ENCODE data around the gene MIDN.

The MIDN gene

GRCh38 chr19:1270213-1270853 lies 21.9 kb downstream of the MIDN start:
- no peak for DNase-seq (ENCODE audit: low read depth in 3 of 3)

- no peak for DNase-seq (ENCODE audit: low read depth in 3 of 3)
These were observed 22.6 kb downstream of the MIDN start for GRCh38 chr19:1270854-1271527.

DNA sequence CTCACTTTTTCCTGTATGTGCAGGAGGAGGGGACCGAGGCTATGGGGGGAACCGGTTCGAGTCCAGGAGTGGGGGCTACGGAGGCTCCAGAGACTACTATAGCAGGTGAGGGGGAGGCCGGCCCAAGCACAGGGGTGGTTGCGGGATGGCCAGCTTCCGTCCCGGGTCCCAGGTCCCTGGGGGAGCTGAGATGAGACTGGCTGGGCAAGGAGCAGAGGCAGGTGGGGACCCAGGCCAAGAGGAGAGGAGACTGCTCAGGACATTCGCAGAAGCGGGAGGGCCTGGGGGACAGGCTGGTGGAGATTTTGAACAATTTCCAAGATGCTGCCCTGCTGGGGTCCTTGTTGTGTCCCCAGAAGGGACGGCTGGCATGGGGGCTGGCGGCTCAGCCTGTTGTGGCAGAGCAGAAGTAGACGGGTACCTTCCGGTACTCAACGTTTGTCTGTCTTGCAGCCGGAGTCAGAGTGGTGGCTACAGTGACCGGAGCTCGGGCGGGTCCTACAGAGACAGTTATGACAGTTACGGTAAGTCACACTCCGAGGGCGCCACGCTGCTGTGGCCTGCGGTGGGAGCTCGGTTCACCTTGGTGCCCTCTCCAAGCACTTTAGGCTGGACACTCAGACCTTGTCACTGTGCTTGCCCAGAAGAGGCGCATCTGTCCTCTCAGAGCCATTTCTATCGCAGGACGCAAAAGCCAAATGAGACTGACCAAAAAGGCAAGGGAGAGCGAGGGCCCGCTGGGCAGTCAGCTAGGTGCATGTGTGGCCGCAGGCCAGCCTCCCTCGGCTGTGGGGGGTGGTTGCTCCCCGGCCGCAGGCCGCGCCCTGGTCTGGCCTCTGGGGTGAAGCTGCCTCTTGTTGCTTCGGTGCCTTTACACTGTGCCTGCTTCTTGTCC lies 23.4 kb downstream of the MIDN start:
- DNase-seq (ENCODE audit: low read depth in 3 of 3) = no peak

- no peak for DNase-seq (ENCODE audit: low read depth in 3 of 3)
These were observed 24.3 kb downstream of the MIDN start for GRCh38 chr19:1272423-1273262.

- DNase-seq (ENCODE audit: low read depth in 3 of 3) = no peak
These were observed 25.1 kb downstream of the MIDN start for GRCh38 chr19:1273263-1274041.

DNA sequence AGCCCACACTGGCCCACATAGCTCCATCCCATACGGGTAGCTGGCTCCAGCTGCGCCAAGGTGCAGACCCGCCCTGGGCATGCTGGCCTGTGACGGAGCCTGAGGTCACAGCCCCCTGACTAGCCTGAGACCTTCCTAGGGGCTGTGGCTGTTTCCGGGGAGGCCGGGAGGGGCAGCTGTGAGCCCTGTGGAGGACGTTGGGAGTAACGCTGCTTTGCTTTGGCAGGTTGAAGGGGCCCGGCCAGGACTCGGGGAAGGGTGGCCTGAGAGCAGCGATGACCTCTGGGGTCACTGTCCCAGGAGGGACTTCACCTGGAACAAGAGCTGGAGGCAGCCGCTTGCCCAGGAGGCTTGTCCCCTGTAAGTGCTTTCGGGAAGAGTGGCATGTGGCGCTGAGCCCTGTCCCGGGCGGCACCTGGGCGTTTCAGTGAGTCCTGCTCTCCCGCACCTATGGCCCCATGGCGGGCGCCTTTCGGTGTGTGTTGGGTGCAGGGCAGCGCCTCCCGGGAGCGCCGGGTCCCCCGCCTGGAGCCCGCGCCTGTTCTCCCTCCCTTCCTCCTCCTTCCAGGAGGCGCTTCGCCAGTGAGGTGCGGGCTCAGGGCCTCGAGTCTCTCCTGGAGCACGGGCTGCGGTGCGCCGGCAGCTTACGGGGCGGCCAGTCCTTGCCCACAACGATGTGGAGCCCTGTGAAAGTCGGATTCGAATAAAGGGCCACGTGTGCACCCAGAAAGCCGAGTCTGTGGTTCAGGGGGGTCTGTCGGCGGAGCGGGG lies 25.9 kb downstream of the MIDN start:
- DNase-seq (ENCODE audit: low read depth in 3 of 3) = no peak

- no peak for DNase-seq (ENCODE audit: low read depth in 3 of 3)
These were observed 26.5 kb downstream of the MIDN start for GRCh38 chr19:1274852-1275259.

- peak; percentile 93 to 95 (median 94) for DNase-seq (ENCODE audit: low read depth in 3 of 3)
These were observed 27.0 kb downstream of the MIDN start, which contains the start of gene FAM174C for GRCh38 chr19:1275260-1275975. TSS of gene FAM174C (plus strand) at chr19:1275530. CDS start at chr19:1275550, 20 bp downstream.

DNA sequence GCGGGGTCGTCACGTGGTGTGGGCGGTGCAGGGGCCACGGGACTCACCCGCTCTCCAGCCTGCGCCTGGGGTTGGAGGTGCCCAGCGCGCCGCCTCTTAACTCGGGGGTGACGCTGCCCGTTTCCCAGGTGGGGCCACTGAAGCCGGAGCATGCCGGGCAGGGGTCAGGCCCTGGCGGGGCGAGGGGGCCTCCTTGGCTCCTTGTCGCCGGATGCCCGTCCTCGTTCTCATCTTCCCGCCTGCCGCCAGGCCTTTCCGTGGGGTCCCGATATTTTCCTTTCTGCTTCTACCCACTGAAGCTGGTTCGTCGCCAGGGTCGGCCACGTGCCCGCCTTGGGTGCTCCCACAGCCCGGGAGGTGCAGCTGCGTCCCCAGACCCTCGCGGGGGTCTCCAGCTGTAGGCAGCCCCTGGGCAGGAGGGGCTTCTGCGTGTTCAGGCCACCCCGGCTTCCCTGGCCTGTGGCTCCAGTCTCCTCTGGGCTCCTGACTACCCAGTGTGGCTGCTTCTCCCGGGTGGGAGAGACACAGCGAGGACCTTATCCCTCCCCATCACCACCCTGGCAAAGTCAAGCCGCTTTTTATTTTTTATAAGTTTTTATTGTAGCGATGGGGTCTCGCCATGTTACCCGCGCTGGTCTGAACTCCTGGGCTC lies 27.7 kb downstream of the MIDN start:
- DNase-seq (ENCODE audit: low read depth in 3 of 3) = no peak

- no peak for DNase-seq (ENCODE audit: low read depth in 3 of 3)
These were observed 28.2 kb downstream of the MIDN start for GRCh38 chr19:1276628-1277022.

DNA sequence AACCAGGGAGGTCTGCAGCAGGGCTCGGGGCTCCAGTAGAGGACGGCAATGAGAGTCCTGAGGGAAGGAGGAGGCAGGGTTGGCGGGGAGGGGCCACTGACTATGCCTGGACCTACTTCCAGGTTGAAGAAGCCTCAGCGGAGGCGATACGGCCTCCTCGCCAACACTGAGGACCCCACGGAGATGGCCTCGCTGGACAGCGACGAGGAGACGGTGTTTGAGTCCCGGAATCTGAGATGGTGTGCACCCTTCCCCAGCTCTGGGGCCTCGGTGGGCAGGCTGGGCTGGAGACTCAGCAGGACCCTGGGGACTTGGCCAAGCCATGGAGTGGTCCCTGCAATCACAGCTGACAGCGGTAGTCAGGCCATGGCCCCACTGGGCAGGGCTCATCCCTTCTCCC lies 28.7 kb downstream of the MIDN start:
- DNase-seq (ENCODE audit: low read depth in 3 of 3) = no peak

DNA sequence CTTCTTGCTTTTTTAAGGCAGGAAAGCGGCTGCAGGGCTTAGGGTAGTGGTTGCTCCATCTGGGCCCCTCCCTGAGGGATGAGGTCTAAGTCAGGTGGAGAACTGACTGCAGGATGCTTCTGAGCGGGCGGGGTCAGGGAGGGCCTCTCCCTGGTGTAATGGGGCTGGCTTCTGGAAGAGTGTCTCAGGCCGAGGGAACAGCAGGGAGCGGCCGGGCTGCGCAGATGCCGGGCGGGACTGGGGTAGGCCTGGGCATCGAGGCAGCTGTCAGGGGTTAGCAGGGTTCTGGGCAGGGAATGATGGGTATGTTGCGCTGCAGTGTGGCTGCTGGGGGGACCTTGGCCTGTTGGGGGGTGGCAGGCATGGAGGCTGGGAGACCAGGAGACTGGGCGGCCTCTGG lies 29.7 kb downstream of the MIDN start:
- DNase-seq (ENCODE audit: low read depth in 3 of 3) = no peak

- no peak for DNase-seq (ENCODE audit: low read depth in 3 of 3)
These were observed 30.6 kb downstream of the MIDN start for GRCh38 chr19:1278713-1279660.

- DNase-seq (ENCODE audit: low read depth in 3 of 3) = peak; percentile 60 to 64 (median 62)
These were observed 31.5 kb downstream of the MIDN start for GRCh38 chr19:1279782-1280341.

DNA sequence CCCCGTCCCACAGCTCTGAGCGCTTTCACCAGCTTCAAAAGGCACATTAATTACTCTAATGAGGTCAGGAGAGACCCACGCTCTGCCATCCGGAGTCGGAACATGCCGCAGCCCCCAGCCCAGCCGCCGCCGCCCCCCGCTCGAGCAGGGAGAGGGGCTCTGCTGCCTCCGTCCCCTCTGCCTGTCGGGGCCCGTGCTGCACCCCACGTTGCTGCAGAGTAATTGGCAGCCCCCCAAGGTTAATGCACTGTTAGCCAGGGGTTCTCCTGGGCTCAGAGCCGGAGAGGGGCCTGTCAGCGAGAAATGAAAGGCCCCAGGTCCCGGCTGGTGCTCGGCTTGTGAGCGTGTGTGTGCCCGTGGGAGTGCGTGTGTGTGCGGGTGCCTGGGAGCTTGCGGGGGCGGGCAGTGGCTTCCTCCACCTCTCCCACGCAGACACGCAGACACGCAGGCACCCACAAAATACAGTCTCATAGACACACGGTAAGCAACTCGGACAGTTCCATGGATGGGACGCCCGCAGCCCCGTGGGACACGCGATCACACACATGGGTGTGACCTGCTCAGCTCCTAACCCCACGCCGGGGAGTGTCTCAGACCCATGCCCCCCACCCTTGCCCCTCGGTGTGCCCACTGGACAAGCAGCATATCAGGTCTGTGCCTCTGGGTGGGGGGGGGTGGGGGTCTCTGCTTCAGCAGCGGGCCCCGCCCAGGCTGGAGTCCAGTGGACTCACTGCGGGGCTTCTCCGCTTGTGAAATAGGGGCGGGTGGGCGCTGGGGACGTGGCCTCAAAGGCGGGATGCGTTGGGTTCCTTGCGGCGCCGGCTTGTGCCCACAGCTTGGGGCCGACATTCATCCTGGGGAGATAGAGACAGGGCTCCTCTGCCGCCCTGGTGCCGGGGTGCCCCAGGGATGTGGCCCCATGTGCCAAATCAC lies 32.5 kb downstream of the MIDN start:
- DNase-seq (ENCODE audit: low read depth in 3 of 3) = no peak

GRCh38 chr19:1281569-1282287 lies 33.3 kb downstream of the MIDN start:
- DNase-seq (ENCODE audit: low read depth in 3 of 3) = no peak

Measured in stimulated activated CD4-positive, alpha-beta T cell treated with anti-CD3 and anti-CD28 coated beads, TNF-alpha, amount 100 ng/mL, for 4 hours (primary cell).